Measurements from ENCODE around the gene TMEM255B. TPM values are rescaled to one million over a fixed set of nuclear protein-coding genes. Genes with fewer than 3 reads are reported as not detected.

TMEM255B gene
- total and polyA plus RNA-seq, 9 of the 15 experiments (the other 6 are each of a cell fraction or from before 2014, with no cell fraction given) = 0.01 to 0.75 (median 0.23) TPM

DNA sequence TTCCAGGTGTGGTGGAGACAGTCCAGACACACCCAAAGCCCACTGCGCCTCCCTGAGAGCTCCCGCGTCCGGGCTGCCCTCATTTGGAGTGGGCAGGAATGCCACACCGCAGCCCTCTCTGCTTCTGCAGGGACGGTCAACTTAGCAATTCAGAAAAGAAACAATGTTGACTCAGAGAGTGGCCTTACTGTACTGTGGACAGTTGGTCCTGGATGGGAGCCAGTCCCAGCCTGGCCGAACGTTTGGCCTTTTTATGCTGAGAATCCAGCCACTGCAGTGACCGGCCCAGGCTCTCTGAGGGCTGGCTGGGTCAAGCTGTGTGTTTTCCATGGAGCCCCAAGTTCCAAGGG lies 97.7 kb downstream of the TMEM255B start (continued):
- TF ChIP-seq MYC (IDR thresholded peaks at IDR 0.05; ENCODE audit: low read depth, low read length) (no peak), MYC (CRISPR knock-in tag; IDR thresholded peaks at IDR 0.05; ENCODE audit: borderline replicate concordance, low read depth) (no peak), TFAM (CRISPR knock-in tag; conservative IDR thresholded peaks at IDR 0.05) (no peak), CBFB (CRISPR knock-in tag; IDR thresholded peaks at IDR 0.05) (no peak)
- TF ChIP-seq, protein P1, sequence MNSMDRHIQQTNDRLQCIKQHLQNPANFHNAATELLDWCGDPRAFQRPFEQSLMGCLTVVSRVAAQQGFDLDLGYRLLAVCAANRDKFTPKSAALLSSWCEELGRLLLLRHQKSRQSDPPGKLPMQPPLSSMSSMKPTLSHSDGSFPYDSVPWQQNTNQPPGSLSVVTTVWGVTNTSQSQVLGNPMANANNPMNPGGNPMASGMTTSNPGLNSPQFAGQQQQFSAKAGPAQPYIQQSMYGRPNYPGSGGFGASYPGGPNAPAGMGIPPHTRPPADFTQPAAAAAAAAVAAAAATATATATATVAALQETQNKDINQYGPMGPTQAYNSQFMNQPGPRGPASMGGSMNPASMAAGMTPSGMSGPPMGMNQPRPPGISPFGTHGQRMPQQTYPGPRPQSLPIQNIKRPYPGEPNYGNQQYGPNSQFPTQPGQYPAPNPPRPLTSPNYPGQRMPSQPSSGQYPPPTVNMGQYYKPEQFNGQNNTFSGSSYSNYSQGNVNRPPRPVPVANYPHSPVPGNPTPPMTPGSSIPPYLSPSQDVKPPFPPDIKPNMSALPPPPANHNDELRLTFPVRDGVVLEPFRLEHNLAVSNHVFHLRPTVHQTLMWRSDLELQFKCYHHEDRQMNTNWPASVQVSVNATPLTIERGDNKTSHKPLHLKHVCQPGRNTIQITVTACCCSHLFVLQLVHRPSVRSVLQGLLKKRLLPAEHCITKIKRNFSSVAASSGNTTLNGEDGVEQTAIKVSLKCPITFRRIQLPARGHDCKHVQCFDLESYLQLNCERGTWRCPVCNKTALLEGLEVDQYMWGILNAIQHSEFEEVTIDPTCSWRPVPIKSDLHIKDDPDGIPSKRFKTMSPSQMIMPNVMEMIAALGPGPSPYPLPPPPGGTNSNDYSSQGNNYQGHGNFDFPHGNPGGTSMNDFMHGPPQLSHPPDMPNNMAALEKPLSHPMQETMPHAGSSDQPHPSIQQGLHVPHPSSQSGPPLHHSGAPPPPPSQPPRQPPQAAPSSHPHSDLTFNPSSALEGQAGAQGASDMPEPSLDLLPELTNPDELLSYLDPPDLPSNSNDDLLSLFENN (IDR thresholded peaks at IDR 0.05; ENCODE audit: low read depth in 2 of 2, low read length in 2 of 2) = no peak
- TF ChIP-seq, protein P2, sequence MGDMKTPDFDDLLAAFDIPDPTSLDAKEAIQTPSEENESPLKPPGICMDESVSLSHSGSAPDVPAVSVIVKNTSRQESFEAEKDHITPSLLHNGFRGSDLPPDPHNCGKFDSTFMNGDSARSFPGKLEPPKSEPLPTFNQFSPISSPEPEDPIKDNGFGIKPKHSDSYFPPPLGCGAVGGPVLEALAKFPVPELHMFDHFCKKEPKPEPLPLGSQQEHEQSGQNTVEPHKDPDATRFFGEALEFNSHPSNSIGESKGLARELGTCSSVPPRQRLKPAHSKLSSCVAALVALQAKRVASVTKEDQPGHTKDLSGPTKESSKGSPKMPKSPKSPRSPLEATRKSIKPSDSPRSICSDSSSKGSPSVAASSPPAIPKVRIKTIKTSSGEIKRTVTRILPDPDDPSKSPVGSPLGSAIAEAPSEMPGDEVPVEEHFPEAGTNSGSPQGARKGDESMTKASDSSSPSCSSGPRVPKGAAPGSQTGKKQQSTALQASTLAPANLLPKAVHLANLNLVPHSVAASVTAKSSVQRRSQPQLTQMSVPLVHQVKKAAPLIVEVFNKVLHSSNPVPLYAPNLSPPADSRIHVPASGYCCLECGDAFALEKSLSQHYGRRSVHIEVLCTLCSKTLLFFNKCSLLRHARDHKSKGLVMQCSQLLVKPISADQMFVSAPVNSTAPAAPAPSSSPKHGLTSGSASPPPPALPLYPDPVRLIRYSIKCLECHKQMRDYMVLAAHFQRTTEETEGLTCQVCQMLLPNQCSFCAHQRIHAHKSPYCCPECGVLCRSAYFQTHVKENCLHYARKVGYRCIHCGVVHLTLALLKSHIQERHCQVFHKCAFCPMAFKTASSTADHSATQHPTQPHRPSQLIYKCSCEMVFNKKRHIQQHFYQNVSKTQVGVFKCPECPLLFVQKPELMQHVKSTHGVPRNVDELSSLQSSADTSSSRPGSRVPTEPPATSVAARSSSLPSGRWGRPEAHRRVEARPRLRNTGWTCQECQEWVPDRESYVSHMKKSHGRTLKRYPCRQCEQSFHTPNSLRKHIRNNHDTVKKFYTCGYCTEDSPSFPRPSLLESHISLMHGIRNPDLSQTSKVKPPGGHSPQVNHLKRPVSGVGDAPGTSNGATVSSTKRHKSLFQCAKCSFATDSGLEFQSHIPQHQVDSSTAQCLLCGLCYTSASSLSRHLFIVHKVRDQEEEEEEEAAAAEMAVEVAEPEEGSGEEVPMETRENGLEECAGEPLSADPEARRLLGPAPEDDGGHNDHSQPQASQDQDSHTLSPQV (IDR thresholded peaks at IDR 0.05) = no peak
